Measurements from ENCODE around the gene DHFR. TPM values are rescaled to one million over a fixed set of nuclear protein-coding genes. Genes with fewer than 3 reads are reported as not detected.

Gene DHFR
- total and polyA plus RNA-seq, 2 of the 8 experiments (the other 6 are each of a cell fraction or from before 2014, with no cell fraction given): 46.4 to 88.9 TPM

GRCh38 chr5:80696450-80696849, 41.7 kb upstream of the DHFR start:
- H4K5ac ChIP-seq (ENCODE audit: insufficient read length, low read depth, low read length): no peak overlapping the region
- no peaks in the 10 kb centered on the region for H3K9me3 ChIP-seq (ENCODE audit: insufficient read depth in 2 of 2, low read depth in 1 of 2, low read length in 1 of 2)
- H3K56ac ChIP-seq (replicated peaks; ENCODE audit: insufficient read length, low read depth, low read length): no peak overlapping the region
- H3K23me2 ChIP-seq (ENCODE audit: low read depth, low read length): no peaks in the 10 kb centered on the region
- H3K4me3 ChIP-seq (ENCODE audit: extremely low read depth in 1 of 4, insufficient read depth in 2 of 4, low read depth in 3 of 4, low read length in 4 of 4): no peak overlapping the region
- H3K79me2 ChIP-seq (ENCODE audit: control insufficient read depth in 1 of 2, insufficient read depth in 2 of 2, low read length in 2 of 2): no peaks in the 10 kb centered on the region
- H2BK120ac ChIP-seq (replicated peaks; ENCODE audit: low read depth, low read length): no peak overlapping the region
- H4K8ac ChIP-seq (ENCODE audit: extremely low read depth, insufficient read depth, low read length): no peak overlapping the region
- no peaks in the 10 kb centered on the region for H3K79me1 ChIP-seq (ENCODE audit: low read depth, low read length)
- H3K4ac ChIP-seq (replicated peaks; ENCODE audit: insufficient read length, low read depth, low read length): no peak overlapping the region
- H2AK5ac ChIP-seq (ENCODE audit: low read depth, low read length): no peak overlapping the region
- H3K14ac ChIP-seq (ENCODE audit: insufficient read length): no peak overlapping the region
- H4K20me1 ChIP-seq (replicated peaks in 1 of 2; ENCODE audit: control insufficient read depth in 1 of 2, insufficient read depth in 2 of 2, low read length in 2 of 2): peaks cover 0 to 2% of the 10 kb centered on the region in 2 experiments
- 89% methylated on average over 3 of the region's 3 CpGs; no CpG with 5 or more reads in 1 of the 2 experiments for WGBS, 2 experiments (ENCODE audit: extremely low coverage in 1 of 2, insufficient coverage in 1 of 2, insufficient read length in 1 of 2, insufficient replicate concordance in 2 of 2, low coverage in 1 of 2, low lambda C conversion rate in 2 of 2, missing lambda C conversion rate in 1 of 2)
- no peak overlapping the region for H3K27ac ChIP-seq (ENCODE audit: low read depth, low read length)
- H3K27me3 ChIP-seq (replicated peaks in 1 of 4; ENCODE audit: control insufficient read depth in 3 of 4, extremely low read depth in 1 of 4, insufficient read depth in 3 of 4, low read length in 3 of 4): no peaks in the 10 kb centered on the region
- no peak overlapping the region for H3K18ac ChIP-seq (ENCODE audit: extremely low read depth, low read length)
- CTCF ChIA-PET (ENCODE audit: partially characterized antibody): no interaction called here
- H3K36me3 ChIP-seq (ENCODE audit: control insufficient read depth in 2 of 4, insufficient read depth in 4 of 4, low read length in 3 of 4): no peaks in the 10 kb centered on the region
- no peak overlapping the region for H3K9ac ChIP-seq (replicated peaks in 1 of 4; ENCODE audit: extremely low read depth in 1 of 4, low read depth in 3 of 4, low read length in 3 of 4)
- H2BK5ac ChIP-seq (ENCODE audit: low read depth, low read length): no peak overlapping the region
- H3K23ac ChIP-seq (ENCODE audit: insufficient read length): no peak overlapping the region
- no peak overlapping the region for H3K4me2 ChIP-seq (ENCODE audit: insufficient read depth in 1 of 2, low read depth in 2 of 2, low read length in 2 of 2)
- FAIRE-seq (no peak), DNase-seq (ENCODE audit: low read depth in 1 of 2, low spot score in 2 of 2) (no peak)
- H2AFZ ChIP-seq (ENCODE audit: low read length): no peak overlapping the region
- no peak overlapping the region for H2BK15ac ChIP-seq (ENCODE audit: low read length)
- POLR2A ChIA-PET (ENCODE audit: partially characterized antibody): no interaction called here
- no peaks in the 10 kb centered on the region for H3K4me1 ChIP-seq (replicated peaks in 1 of 4; ENCODE audit: control insufficient read depth in 3 of 4, insufficient read depth in 4 of 4, low read length in 3 of 4)
- H2BK12ac ChIP-seq (ENCODE audit: low read depth, low read length): no peak overlapping the region
- no peak overlapping the region for H2BK20ac ChIP-seq (ENCODE audit: low read length)
- H4K91ac ChIP-seq (replicated peaks; ENCODE audit: insufficient read length, low read length): no peak overlapping the region
- TF ChIP-seq CREB1 (IDR thresholded peaks at IDR 0.05) (no peak), TAF7 (optimal IDR thresholded peaks at IDR 0.05; ENCODE audit: borderline replicate concordance, low read depth, low read length) (no peak), ZNF274 (IDR thresholded peaks at IDR 0.05; ENCODE audit: borderline replicate concordance, extremely low read depth, low read length) (no peak), HDAC6 (IDR thresholded peaks at IDR 0.05; ENCODE audit: low read depth, low read length) (no peak)
